ENCODE results near the gene KRTAP10-4.
A peak's percentile ranks its signal among the peaks of the same experiment; 100 is the strongest.
"Not testable (repeated sequence)": the region's sequence is repeated elsewhere in the genome, so short reads cannot be mapped to it uniquely, and the experiment has no call there.

KRTAP10-4 gene

GRCh38 chr21:44575307-44576024 lies 1.9 kb downstream of the KRTAP10-4 start:
- Mint-ChIP-seq H3K4me1 (no peaks in the 10 kb centered on the region), H3K27ac (no peak overlapping the region), H3K36me3 (peaks cover 9% of the 10 kb centered on the region), H3K4me3 (no peak overlapping the region), H3K9me3 (peaks cover 30% of the 10 kb centered on the region), H3K27me3 (peaks cover 44% of the 10 kb centered on the region)
- CTCF ChIA-PET, result interaction anchor here (0.9 to 1.0 kb wide), 2 partner anchors 39 to 143 kb away, joined by 3 read pairs; no protein-coding TSS in a partner anchor
- no peak for DNase-seq

DNA sequence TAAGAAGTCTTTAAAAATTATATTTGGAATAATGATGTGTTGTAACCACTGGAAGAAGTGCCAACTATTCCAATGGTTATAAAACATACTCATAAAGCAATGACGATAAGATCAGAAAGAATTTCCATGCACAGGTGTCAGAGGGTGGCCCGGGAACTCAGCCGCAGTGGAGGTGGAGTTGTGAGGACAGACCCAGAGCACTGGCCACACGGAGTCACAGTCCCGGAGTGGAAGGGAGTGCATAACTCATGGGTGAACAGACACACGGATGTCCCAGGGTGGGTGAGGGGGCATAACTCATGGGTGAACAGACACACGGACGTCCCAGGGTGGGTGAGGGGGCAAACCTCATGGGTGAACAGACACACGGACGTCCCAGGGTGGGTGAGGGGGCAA lies 2.5 kb downstream of the KRTAP10-4 start:
- Mint-ChIP-seq H3K4me3 (no peak overlapping the region), H3K27me3 (peaks cover 45% of the 10 kb centered on the region), H3K27ac (no peak overlapping the region), H3K4me1 (no peaks in the 10 kb centered on the region), H3K9me3 (peaks cover 33% of the 10 kb centered on the region), H3K36me3 (peaks cover 9% of the 10 kb centered on the region)
- no peak for DNase-seq
- CTCF ChIA-PET, result no interaction called here

DNA sequence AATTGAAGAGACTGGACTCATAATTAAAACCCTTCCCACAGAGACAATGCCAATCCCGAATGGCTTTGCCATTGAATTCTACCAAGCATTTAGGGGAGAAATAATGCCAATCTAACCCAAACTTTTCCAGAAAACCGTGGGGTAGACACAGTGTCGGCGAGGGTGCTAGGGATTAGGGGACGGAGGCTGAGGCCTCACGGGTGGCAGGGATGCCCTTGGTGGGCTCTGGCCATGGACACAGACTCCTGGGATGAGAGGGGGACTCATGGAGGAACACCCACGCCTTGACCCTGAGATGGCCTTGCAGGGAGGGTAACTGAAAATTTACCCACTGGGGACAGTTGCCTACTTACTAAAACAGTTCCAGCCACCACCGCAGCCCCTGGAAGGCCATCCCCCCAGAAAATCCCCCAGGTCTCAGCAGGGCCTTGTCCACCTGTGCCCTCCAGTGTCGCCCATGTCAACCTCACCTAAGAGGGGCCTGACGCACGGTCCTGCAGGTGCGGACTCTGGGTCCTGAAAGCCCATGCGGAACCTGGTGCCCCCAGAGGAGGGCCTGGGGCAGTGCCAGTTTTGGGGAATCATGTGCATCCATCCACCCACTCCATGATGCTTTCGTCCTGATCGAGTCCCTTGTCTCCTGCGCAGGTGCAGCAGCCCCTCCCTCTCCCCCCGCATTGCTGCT lies 5.0 kb downstream of the KRTAP10-4 start:
- CTCF ChIA-PET, result no interaction called here
- DNase-seq, result no peak
- Mint-ChIP-seq H3K27ac (no peak overlapping the region), H3K9me3 (peaks cover 42% of the 10 kb centered on the region), H3K27me3 (peaks cover 37% of the 10 kb centered on the region), H3K36me3 (peaks cover 11% of the 10 kb centered on the region), H3K4me1 (peaks cover 6% of the 10 kb centered on the region), H3K4me3 (no peak overlapping the region)

DNA sequence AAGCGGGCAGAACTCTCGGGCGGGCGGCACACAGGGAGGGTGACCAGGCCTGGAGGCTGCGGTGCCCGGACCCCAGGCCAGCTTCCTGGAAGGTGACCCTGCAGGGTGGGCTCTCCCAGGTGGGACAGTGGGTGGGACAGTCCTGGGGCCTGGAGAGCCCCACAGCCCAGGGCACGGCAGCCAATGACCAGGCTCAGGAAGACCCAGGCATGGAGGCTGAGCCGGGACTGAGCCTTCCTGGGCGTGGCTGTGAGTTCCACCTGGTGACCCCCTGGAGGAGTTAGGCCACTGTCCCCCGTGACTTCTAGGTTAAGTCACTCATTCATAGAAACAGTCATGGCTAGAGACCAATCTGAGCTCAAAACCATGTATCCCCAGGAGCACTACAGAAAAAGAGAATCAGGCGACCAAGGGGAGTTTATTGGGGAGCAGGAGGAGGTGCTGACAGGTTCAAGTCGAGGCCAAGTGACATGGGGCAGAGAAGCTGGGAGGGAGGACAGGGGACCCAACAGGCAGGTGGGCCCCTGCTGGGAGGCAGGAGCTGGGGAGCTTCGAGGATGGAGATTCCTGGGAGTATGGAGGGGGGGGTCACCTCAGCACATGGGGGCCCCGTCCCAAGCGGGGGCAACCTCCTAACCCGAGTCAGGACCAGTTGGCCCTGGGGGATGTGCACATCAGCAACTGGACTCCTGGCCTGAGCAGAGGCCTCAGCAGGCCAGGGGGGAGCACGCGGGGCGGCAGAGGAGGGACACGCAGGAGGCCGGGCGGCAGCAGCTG lies 5.7 kb downstream of the KRTAP10-4 start:
- no peak for DNase-seq
- H3K9me3 Mint-ChIP-seq, result peaks cover 42% of the 10 kb centered on the region
- H3K4me3 Mint-ChIP-seq, result no peak overlapping the region
- CTCF ChIA-PET, result no interaction called here
- H3K4me1 Mint-ChIP-seq, result peaks cover 14% of the 10 kb centered on the region
- H3K27me3 Mint-ChIP-seq, result peaks cover 30% of the 10 kb centered on the region
- peaks cover 11% of the 10 kb centered on the region for H3K36me3 Mint-ChIP-seq
- no peak overlapping the region for H3K27ac Mint-ChIP-seq

DNA sequence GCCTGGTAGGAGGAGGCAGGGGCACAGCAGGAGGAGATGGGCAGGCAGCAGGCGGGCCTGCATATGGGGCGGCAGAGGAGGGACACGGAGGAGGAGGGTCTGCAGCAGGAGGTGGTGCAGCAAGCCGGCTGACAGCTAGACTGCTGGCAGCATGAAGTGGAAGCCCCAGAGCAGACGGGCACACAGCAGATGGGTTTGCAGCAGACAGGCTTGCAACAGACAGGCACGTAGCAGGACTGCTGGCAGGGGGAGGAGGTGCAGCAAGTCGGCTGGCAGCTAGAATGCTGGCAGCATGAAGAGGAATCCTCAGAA lies 6.3 kb downstream of the KRTAP10-4 start:
- Mint-ChIP-seq H3K4me1 (peaks cover 16% of the 10 kb centered on the region), H3K27me3 (peaks cover 25% of the 10 kb centered on the region), H3K27ac (no peak overlapping the region), H3K36me3 (peaks cover 11% of the 10 kb centered on the region), H3K4me3 (no peak overlapping the region), H3K9me3 (peaks cover 42% of the 10 kb centered on the region)
- CTCF ChIA-PET, result no interaction called here
- no peak for DNase-seq

DNA sequence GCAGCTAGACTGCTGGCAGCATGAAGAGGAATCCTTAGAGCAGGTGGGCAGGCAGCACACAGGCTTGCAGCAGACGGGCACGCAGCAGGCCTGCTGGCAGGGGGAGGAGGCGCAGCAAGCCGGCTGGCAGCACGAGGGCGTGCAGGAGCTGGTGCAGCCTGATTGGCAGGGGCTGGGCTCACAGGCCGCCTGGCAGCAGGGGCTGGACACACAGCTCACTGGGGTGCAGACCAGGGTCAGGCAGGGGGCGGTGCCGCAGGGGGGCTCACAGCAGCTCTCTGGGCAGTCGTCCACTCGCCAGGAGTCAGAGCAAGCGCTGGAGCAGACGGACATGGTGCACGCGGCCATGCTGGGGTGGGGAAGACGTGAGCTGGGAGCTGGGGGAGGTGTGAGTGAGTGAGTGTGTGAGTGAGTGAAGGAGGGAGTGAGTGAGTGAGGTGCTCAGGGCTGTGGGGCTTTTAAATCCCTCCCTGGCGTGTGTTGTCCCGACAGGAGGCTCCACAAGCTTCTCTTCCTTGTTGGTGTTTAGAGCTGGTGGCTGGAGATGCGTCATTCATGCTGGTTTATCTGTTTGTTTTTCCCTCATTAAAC lies 6.8 kb downstream of the KRTAP10-4 start, which contains the start of gene KRTAP10-5:
KRTAP10-5 (minus strand) TSS at position 374 of the 591 bp plus-strand sequence; CDS start at position 348, 26 bp downstream.
- H3K36me3 Mint-ChIP-seq, result peaks cover 11% of the 10 kb centered on the region
- H3K4me3 Mint-ChIP-seq, DNase-seq, H3K27ac Mint-ChIP-seq: not testable (repeated sequence)
- peaks cover 25% of the 10 kb centered on the region for H3K27me3 Mint-ChIP-seq
- H3K9me3 Mint-ChIP-seq, result peaks cover 42% of the 10 kb centered on the region
- peaks cover 16% of the 10 kb centered on the region for H3K4me1 Mint-ChIP-seq
- CTCF ChIA-PET, result interaction anchor here (0.7 kb wide), 1 partner anchor 75 kb away, joined by 3 read pairs; no protein-coding TSS in a partner anchor

DNA sequence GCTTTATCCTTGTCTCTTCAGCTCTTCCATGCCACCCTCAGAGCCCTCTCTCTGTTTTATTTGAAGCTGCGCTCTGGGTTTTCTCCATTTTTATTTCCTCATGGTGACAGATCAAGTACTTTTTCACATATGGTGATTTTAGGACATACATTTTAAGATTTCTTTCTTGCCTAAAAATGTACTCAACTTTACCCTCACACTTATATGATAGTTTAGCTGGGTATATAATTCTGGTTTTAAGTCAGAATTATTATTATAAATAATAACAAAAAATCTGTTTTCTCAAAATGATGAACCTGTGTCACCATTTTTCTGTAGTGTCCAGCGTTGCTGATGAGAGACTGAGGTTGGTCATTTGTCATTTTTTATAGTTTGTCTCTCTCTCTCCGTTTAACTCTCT lies 7.6 kb downstream of the KRTAP10-4 start:
- Mint-ChIP-seq H3K4me1 (peaks cover 16% of the 10 kb centered on the region), H3K36me3 (peaks cover 11% of the 10 kb centered on the region), H3K4me3 (no peak overlapping the region), H3K27ac (no peak overlapping the region), H3K9me3 (peaks cover 39% of the 10 kb centered on the region), H3K27me3 (peaks cover 33% of the 10 kb centered on the region)
- no peak for DNase-seq
- CTCF ChIA-PET, result interaction anchor here (0.7 kb wide), 1 partner anchor 76 kb away, joined by 3 read pairs; no protein-coding TSS in a partner anchor

DNA sequence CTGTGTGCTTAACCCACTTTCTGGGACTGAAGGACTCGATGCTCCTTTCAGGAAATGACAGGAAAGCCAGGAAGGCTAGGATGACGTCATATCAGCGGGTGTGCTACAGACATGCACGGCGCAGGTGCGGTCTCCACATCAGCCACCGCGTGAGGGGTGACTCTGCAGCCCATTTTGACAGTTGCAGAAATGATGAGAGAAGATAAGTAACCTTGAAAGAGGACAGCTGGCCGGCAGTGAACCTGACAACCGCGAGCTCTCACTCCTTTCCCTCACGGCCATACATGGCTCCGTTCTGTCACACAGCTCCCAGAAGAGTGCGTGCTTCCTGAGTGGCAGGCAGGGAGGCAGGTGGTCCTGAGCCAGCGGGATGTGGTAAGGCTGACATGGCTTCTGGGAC lies 8.5 kb downstream of the KRTAP10-4 start:
- H3K9me3 Mint-ChIP-seq, result peaks cover 32% of the 10 kb centered on the region
- H3K4me1 Mint-ChIP-seq, result peaks cover 16% of the 10 kb centered on the region
- H3K27me3 Mint-ChIP-seq, result peaks cover 42% of the 10 kb centered on the region
- H3K36me3 Mint-ChIP-seq, result peaks cover 11% of the 10 kb centered on the region
- no peak overlapping the region for H3K4me3 Mint-ChIP-seq
- no peak overlapping the region for H3K27ac Mint-ChIP-seq
- CTCF ChIA-PET, result no interaction called here
- DNase-seq, result no peak

GRCh38 chr21:44583089-44583799 lies 9.7 kb downstream of the KRTAP10-4 start:
- H3K4me3 Mint-ChIP-seq, result no peak overlapping the region
- H3K27me3 Mint-ChIP-seq, result peaks cover 46% of the 10 kb centered on the region
- H3K4me1 Mint-ChIP-seq, result peaks cover 16% of the 10 kb centered on the region
- DNase-seq, result no peak
- H3K36me3 Mint-ChIP-seq, result peaks cover 5% of the 10 kb centered on the region
- H3K9me3 Mint-ChIP-seq, result peaks cover 21% of the 10 kb centered on the region
- no peak overlapping the region for H3K27ac Mint-ChIP-seq
- CTCF ChIA-PET, result no interaction called here

GRCh38 chr21:44583800-44584147 lies 10.2 kb downstream of the KRTAP10-4 start:
- Mint-ChIP-seq H3K36me3 (peaks cover 5% of the 10 kb centered on the region), H3K27ac (no peak overlapping the region), H3K4me3 (no peak overlapping the region), H3K27me3 (peaks cover 46% of the 10 kb centered on the region), H3K9me3 (peaks cover 20% of the 10 kb centered on the region), H3K4me1 (peaks cover 16% of the 10 kb centered on the region)
- CTCF ChIA-PET, result no interaction called here
- DNase-seq, result peak; percentile 47

- no peak for DNase-seq
- H3K9me3 Mint-ChIP-seq, result peaks cover 10% of the 10 kb centered on the region
- H3K36me3 Mint-ChIP-seq, result peaks cover 5% of the 10 kb centered on the region
- no peak overlapping the region for H3K4me3 Mint-ChIP-seq
- peaks cover 16% of the 10 kb centered on the region for H3K4me1 Mint-ChIP-seq
- H3K27me3 Mint-ChIP-seq, result peaks cover 44% of the 10 kb centered on the region
- CTCF ChIA-PET, result no interaction called here
- H3K27ac Mint-ChIP-seq, result no peak overlapping the region
Observed at GRCh38 chr21:44585892-44586291, 12.4 kb downstream of the KRTAP10-4 start.

GRCh38 chr21:44589094-44589493 lies 15.6 kb downstream of the KRTAP10-4 start:
- H3K4me3 Mint-ChIP-seq, result no peak overlapping the region
- CTCF ChIA-PET, result no interaction called here
- DNase-seq, result no peak
- peaks cover 52% of the 10 kb centered on the region for H3K27me3 Mint-ChIP-seq
- H3K36me3 Mint-ChIP-seq, result peaks cover 3% of the 10 kb centered on the region
- no peak overlapping the region for H3K27ac Mint-ChIP-seq
- H3K4me1 Mint-ChIP-seq, result peaks cover 4% of the 10 kb centered on the region
- H3K9me3 Mint-ChIP-seq, result no peaks in the 10 kb centered on the region

- H3K4me1 Mint-ChIP-seq, result no peaks in the 10 kb centered on the region
- peaks cover 52% of the 10 kb centered on the region for H3K27me3 Mint-ChIP-seq
- CTCF ChIA-PET, result no interaction called here
- H3K27ac Mint-ChIP-seq, result no peak overlapping the region
- no peak overlapping the region for H3K4me3 Mint-ChIP-seq
- no peaks in the 10 kb centered on the region for H3K9me3 Mint-ChIP-seq
- H3K36me3 Mint-ChIP-seq, result peaks cover 3% of the 10 kb centered on the region
- no peak for DNase-seq
Observed at GRCh38 chr21:44589586-44590305, 16.2 kb downstream of the KRTAP10-4 start.
